H1 (cell line): ENCODE results near the gene LCN12. TPM values are rescaled to one million over a fixed set of nuclear protein-coding genes. Genes with fewer than 3 reads are reported as not detected.
A peak's percentile ranks its signal among the peaks of the same experiment; 100 is the strongest.

ENCODE experiments used
- CTCF ChIA-PET: fragments of 300-600 bp; sonication (Branson Sonifier 250); formaldehyde crosslinking; loops from one replicate; lab custom pipeline; 2021; ENCODE audit not compliant: partially characterized antibody; lab: Charles Lee
- POLR2A ChIA-PET: fragments of 300-600 bp; sonication (Branson Sonifier 250); formaldehyde crosslinking; loops from one replicate; lab custom pipeline; 2021; ENCODE audit warnings: inconsistent platforms; ENCODE audit not compliant: partially characterized antibody; lab: Charles Lee
- DNase-seq, 2 experiments: peaks; one replicate each; pipeline versions ENCODE4 v3.0.0 to v3.0.0-alpha.2; 2010 to 2022; ENCODE audit warnings: low spot score in 2 of 2, low read depth in 1 of 2, mixed read lengths in 1 of 2
- FAIRE-seq: peaks from 2 replicates; lab custom pipeline; 2011; peaks lifted over from hg19 to GRCh38; lab: Jason Lieb, UNC
- H2AFZ ChIP-seq: 2 replicates; pipeline ENCODE4 v1.8.1; 2012; ENCODE audit warnings: low read length, inconsistent platforms
- H2AK5ac ChIP-seq: 2 replicates; pipeline ENCODE4 v1.6.1; 2013; ENCODE audit warnings: low read depth, low read length
- H2BK120ac ChIP-seq: replicated peaks from 2 replicates; pipeline ENCODE3; 2013; ENCODE audit warnings: low read depth, low read length, inconsistent platforms
- H2BK12ac ChIP-seq: 2 replicates; pipeline ENCODE4 v1.6.1; 2013; ENCODE audit warnings: low read depth, low read length
- H2BK15ac ChIP-seq: 2 replicates; pipeline ENCODE4 v1.6.1; 2013; ENCODE audit warnings: low read length
- H2BK20ac ChIP-seq: 2 replicates; pipeline ENCODE4 v1.6.1; 2013; ENCODE audit warnings: low read length
- H2BK5ac ChIP-seq: 2 replicates; pipeline ENCODE4 v1.6.1; 2013; ENCODE audit warnings: low read depth, low read length
- H3K14ac ChIP-seq: 2 replicates; pipeline ENCODE4 v1.6.1; 2013; ENCODE audit warnings: inconsistent platforms; ENCODE audit not compliant: insufficient read length
- H3K18ac ChIP-seq: 2 replicates; pipeline ENCODE4 v1.6.1; 2013; ENCODE audit warnings: low read length; ENCODE audit errors: extremely low read depth
- H3K23ac ChIP-seq: 2 replicates; pipeline ENCODE4 v1.6.1; 2013; ENCODE audit warnings: inconsistent platforms; ENCODE audit not compliant: insufficient read length
- H3K23me2 ChIP-seq: 2 replicates; pipeline ENCODE4 v1.6.1; 2013; ENCODE audit warnings: low read depth, low read length
- H3K27ac ChIP-seq: 2 replicates; pipeline ENCODE4 v1.6.1; 2011; ENCODE audit warnings: low read depth, low read length, inconsistent platforms
- H3K27me3 ChIP-seq, 4 experiments: replicated peaks in 1 of 4; 1 replicate in 1 of 4; 2 replicates in 3 of 4; pipeline versions ENCODE4 v1.6.1 to v1.8.1; 2011 to 2013; ENCODE audit warnings: low read length in 3 of 4, mild to moderate bottlenecking in 3 of 4, inconsistent platforms in 2 of 4, mixed read lengths in 2 of 4, moderate library complexity in 1 of 4; ENCODE audit not compliant: control insufficient read depth in 3 of 4, insufficient read depth in 3 of 4; ENCODE audit errors: extremely low read depth in 1 of 4
- H3K36me3 ChIP-seq, 4 experiments: 2 replicates each; pipeline versions ENCODE4 v1.6.1 to v1.8.1; 2011 to 2013; ENCODE audit warnings: mild to moderate bottlenecking in 4 of 4, low read length in 3 of 4, moderate library complexity in 2 of 4, control low read depth in 1 of 4, inconsistent platforms in 1 of 4; ENCODE audit not compliant: insufficient read depth in 4 of 4, control insufficient read depth in 2 of 4
- H3K4ac ChIP-seq: replicated peaks from 2 replicates; pipeline ENCODE3; 2013; ENCODE audit warnings: low read length, low read depth, mixed read lengths, inconsistent platforms; ENCODE audit not compliant: insufficient read length
- H3K4me1 ChIP-seq, 4 experiments: replicated peaks in 1 of 4; 1 replicate in 1 of 4; 2 replicates in 3 of 4; pipeline versions ENCODE4 v1.6.1 to v1.8.1; 2011 to 2013; ENCODE audit warnings: low read length in 3 of 4, inconsistent platforms in 2 of 4, mixed read lengths in 1 of 4; ENCODE audit not compliant: insufficient read depth in 4 of 4, control insufficient read depth in 3 of 4
- H3K4me2 ChIP-seq, 2 experiments: 2 replicates each; pipeline versions ENCODE4 v1.6.1 to v1.8.1; 2011 to 2013; ENCODE audit warnings: low read depth in 2 of 2, low read length in 2 of 2, control low read depth in 1 of 2, inconsistent platforms in 1 of 2, mild to moderate bottlenecking in 1 of 2; ENCODE audit not compliant: insufficient read depth in 1 of 2
- H3K4me3 ChIP-seq, 4 experiments: fragments of 200-600, 300-600 bp in 1 of 4; sonication (generic), shearing (Covaris generic), sonication (Bioruptor Twin) in 1 of 4; 2 replicates each; pipeline versions ENCODE4 v1.5.1 to v1.8.1; 2011 to 2016; ENCODE audit warnings: low read length in 4 of 4, low read depth in 3 of 4, control low read depth in 2 of 4, inconsistent platforms in 2 of 4, mild to moderate bottlenecking in 2 of 4, mixed read lengths in 1 of 4, moderate library complexity in 1 of 4; ENCODE audit not compliant: insufficient read depth in 2 of 4; ENCODE audit errors: extremely low read depth in 1 of 4
- H3K56ac ChIP-seq: replicated peaks from 2 replicates; pipeline ENCODE3; 2013; ENCODE audit warnings: low read depth, mild to moderate bottlenecking, mixed read lengths, low read length, inconsistent platforms; ENCODE audit not compliant: insufficient read length
- H3K79me1 ChIP-seq: 2 replicates; pipeline ENCODE4 v1.6.1; 2013; ENCODE audit warnings: low read depth, low read length, control low read depth
- H3K79me2 ChIP-seq, 2 experiments: 2 replicates each; pipeline versions ENCODE4 v1.6.1 to v1.8.1; 2012 to 2013; ENCODE audit warnings: low read length in 2 of 2, mild to moderate bottlenecking in 2 of 2, inconsistent platforms in 1 of 2; ENCODE audit not compliant: insufficient read depth in 2 of 2, control insufficient read depth in 1 of 2
- H3K9ac ChIP-seq, 4 experiments: replicated peaks in 1 of 4; 1 replicate in 1 of 4; 2 replicates in 3 of 4; pipeline versions ENCODE4 v1.6.1 to v1.8.1; 2011 to 2013; ENCODE audit warnings: low read depth in 3 of 4, low read length in 3 of 4, control low read depth in 2 of 4, mild to moderate bottlenecking in 2 of 4, moderate library complexity in 2 of 4, inconsistent platforms in 1 of 4; ENCODE audit errors: extremely low read depth in 1 of 4
- H3K9me3 ChIP-seq, 2 experiments: 2 replicates each; pipeline versions ENCODE4 v1.6.1 to v1.8.1; 2012 to 2013; ENCODE audit warnings: mild to moderate bottlenecking in 2 of 2, moderate library complexity in 2 of 2, control low read depth in 1 of 2, inconsistent platforms in 1 of 2, low read depth in 1 of 2, low read length in 1 of 2, mixed read lengths in 1 of 2; ENCODE audit not compliant: insufficient read depth in 2 of 2
- H4K20me1 ChIP-seq, 2 experiments: replicated peaks in 1 of 2; 2 replicates each; pipeline versions ENCODE3 to v1.8.1; 2011 to 2013; ENCODE audit warnings: inconsistent platforms in 2 of 2, low read length in 2 of 2, mild to moderate bottlenecking in 1 of 2; ENCODE audit not compliant: insufficient read depth in 2 of 2, control insufficient read depth in 1 of 2
- H4K5ac ChIP-seq: 2 replicates; pipeline ENCODE4 v1.6.1; 2013; ENCODE audit warnings: low read length, low read depth, mixed read lengths, inconsistent platforms; ENCODE audit not compliant: insufficient read length
- H4K8ac ChIP-seq: 2 replicates; pipeline ENCODE4 v1.8.0; 2013; ENCODE audit warnings: mild to moderate bottlenecking, moderate library complexity, low read length, inconsistent platforms; ENCODE audit not compliant: insufficient read depth; ENCODE audit errors: extremely low read depth
- H4K91ac ChIP-seq: replicated peaks from 2 replicates; pipeline ENCODE3; 2013; ENCODE audit warnings: low read length, mixed read lengths, inconsistent platforms; ENCODE audit not compliant: insufficient read length
- ATF3 ChIP-seq: IDR thresholded peaks from 2 replicates; pipeline ENCODE4 v1.6.1; 2011; ENCODE audit warnings: low read depth, mild to moderate bottlenecking, low read length; ENCODE audit not compliant: insufficient read depth
- CHD1 ChIP-seq: IDR thresholded peaks from 2 replicates; pipeline ENCODE4 v1.6.1; 2012; ENCODE audit warnings: low read depth, low read length, improper control_type of control experiment
- CTBP2 ChIP-seq: IDR thresholded peaks from 2 replicates; pipeline ENCODE4 v1.7.0; 2011; ENCODE audit warnings: borderline replicate concordance, mild to moderate bottlenecking, moderate library complexity, mixed read lengths, low read length; ENCODE audit not compliant: insufficient read depth, insufficient read length
- EGR1 ChIP-seq: IDR thresholded peaks from 2 replicates; pipeline ENCODE4 v1.6.1; 2011; ENCODE audit warnings: low read depth, low read length, borderline replicate concordance
- EZH2 ChIP-seq: fragments of 200-600 bp; sonication (generic); IDR thresholded peaks from 2 replicates; pipeline ENCODE4 v1.7.1; 2012; ENCODE audit warnings: low read depth, mild to moderate bottlenecking, moderate library complexity, low read length, inconsistent platforms; ENCODE audit not compliant: severe bottlenecking
- NRF1 ChIP-seq: IDR thresholded peaks from 2 replicates; pipeline ENCODE4 v1.6.1; 2011; ENCODE audit warnings: mild to moderate bottlenecking, low read depth, low read length, improper control_type of control experiment
- SP2 ChIP-seq: IDR thresholded peaks from 2 replicates; pipeline ENCODE4 v1.6.1; 2012; ENCODE audit warnings: mild to moderate bottlenecking, low read length, inconsistent platforms
- TAF7 ChIP-seq: optimal IDR thresholded peaks from 2 replicates; pipeline ENCODE3; 2011; ENCODE audit warnings: low read depth, mild to moderate bottlenecking, inconsistent platforms, low read length, moderate library complexity, borderline replicate concordance
- USF2 ChIP-seq: IDR thresholded peaks from 2 replicates; pipeline ENCODE4 v1.6.1; 2011; ENCODE audit warnings: low read length, improper control_type of control experiment
- WGBS, 2 experiments: shearing (Covaris generic) in 1 of 2; methylation state at CpG; one replicate each; pipeline versions ENCODE4 v1.1.6 to v1.1.7; 2013 to 2015; ENCODE audit warnings: low lambda C conversion rate in 2 of 2, mixed read lengths in 2 of 2, inconsistent platforms in 1 of 2, low coverage in 1 of 2, missing lambda C conversion rate in 1 of 2; ENCODE audit not compliant: insufficient replicate concordance in 2 of 2, insufficient coverage in 1 of 2, insufficient read length in 1 of 2; ENCODE audit errors: extremely low coverage in 1 of 2, missing lambda C conversion rate in 1 of 2; 5-methylcytosine and 5-hydroxymethylcytosine counted together
- polyA plus RNA-seq, 7 experiments: library from polyadenylated mRNA; depleted of rRNA in 3 of 7; stranded (reverse) in 5 of 7; unstranded in 2 of 7; fragments of >200 nt in 5 of 7; fragments of 200-250 nt in 2 of 7; gene quantifications; 1 replicate in 5 of 7; 2 replicates in 1 of 7; 4 replicates in 1 of 7; pipeline versions ENCODE4 v1.2.1 to v1.2.3, GENCODE V29; 2011 to 2013; ENCODE audit warnings: missing spikeins in 2 of 7, mixed read lengths in 2 of 7
- total RNA-seq: library from RNA; stranded (reverse); fragmentation: NEBNext Ultra II Directional; extraction: Animal tissue kit (Norgen Biotek cat#: 25700); gene quantifications from 2 replicates; pipeline ENCODE4 v1.2.1, GENCODE V29; 2021

LCN12 gene
- total and polyA plus RNA-seq, 2 of the 8 experiments (the other 6 are each of a cell fraction or from before 2014, with no cell fraction given) = 1.1 to 1.7 TPM

GRCh38 chr9:136974817-136975535 lies 22.9 kb downstream of the LCN12 start:
- no peak overlapping the region; the same call in 1 of the 2 replicates for H2AK5ac ChIP-seq
- WGBS, 2 experiments = 81% methylated on average over 13 of the region's 15 CpGs; no CpG with 5 or more reads in 1 of the 2 experiments
- no peak overlapping the region for H3K9ac ChIP-seq
- H3K23me2 ChIP-seq = peaks cover 8% of the 10 kb centered on the region; the same call in 1 of the 2 replicates
- H2AFZ ChIP-seq = no peak overlapping the region
- peaks cover 0 to 12% (median 5%) of the 10 kb centered on the region in 4 experiments; a peak in 5 of 7 replicates for H3K4me1 ChIP-seq
- H2BK15ac ChIP-seq = peak overlapping the region; percentile 3; the same call in 1 of the 2 replicates
- H3K18ac ChIP-seq = peak overlapping the region; percentile 32; the same call in 1 of the 2 replicates
- ChIA-PET POLR2A (interaction anchor here (0.6 to 2.8 kb wide), 5 partner anchors 9 to 462 kb away, joined by 3 to 10 read pairs (median 3); partner anchors contain the start of gene CLIC3), CTCF (interaction anchor here (0.6 to 5.6 kb wide), 37 partner anchors 10 to 209 kb away, joined by 3 to 45 read pairs (median 4); partner anchors contain the start of genes ABCA2, CLIC3, LCN12 and PAXX)
- H3K14ac ChIP-seq = no peak overlapping the region
- H3K4me3 ChIP-seq = no peak overlapping the region
- H3K4ac ChIP-seq = no peak overlapping the region
- H2BK5ac ChIP-seq = no peak overlapping the region
- peak overlapping the region; percentile 40 for H4K91ac ChIP-seq
- H3K79me2 ChIP-seq = no peaks in the 10 kb centered on the region
- no peak for FAIRE-seq
- no peak overlapping the region for H4K8ac ChIP-seq
- H3K36me3 ChIP-seq = no peaks in the 10 kb centered on the region
- no peak overlapping the region for H3K4me2 ChIP-seq
- peaks cover 0 to 5% (median 2%) of the 10 kb centered on the region in 4 experiments; a peak in 2 of 7 replicates for H3K27me3 ChIP-seq
- DNase-seq = no peak
- peaks cover 0 to 2% of the 10 kb centered on the region in 2 experiments for H4K20me1 ChIP-seq
- H4K5ac ChIP-seq = no peak overlapping the region
- no peak overlapping the region for H2BK20ac ChIP-seq
- H3K27ac ChIP-seq = no peak overlapping the region
- H3K79me1 ChIP-seq = no peaks in the 10 kb centered on the region
- H3K23ac ChIP-seq = no peak overlapping the region
- H3K56ac ChIP-seq = no peak overlapping the region
- no peaks in the 10 kb centered on the region for H3K9me3 ChIP-seq
- H2BK12ac ChIP-seq = peak overlapping the region; percentile 60; the same call in 1 of the 2 replicates
- H2BK120ac ChIP-seq = no peak overlapping the region
- TF ChIP-seq ATF3 = no peak
- TF ChIP-seq USF2 = no peak
- TF ChIP-seq CTBP2 = no peak
- TF ChIP-seq CHD1 = no peak
- no peak for TF ChIP-seq SP2
- no peak for TF ChIP-seq EZH2
- TF ChIP-seq TAF7 = no peak
- TF ChIP-seq EGR1 = no peak
- no peak for TF ChIP-seq NRF1
